UCSD-AML1 (cell line): ENCODE measurements around the gene TMEM45A.
A peak's percentile ranks its signal among the peaks of the same experiment; 100 is the strongest.
"Not testable (repeated sequence)": the region's sequence is repeated elsewhere in the genome, so short reads cannot be mapped to it uniquely, and the experiment has no call there.

Source experiments
- DNase-seq: peaks from one replicate; lab custom pipeline; 2025; ENCODE audit not compliant: unreplicated experiment; lab: John Stamatoyannopoulos, UW

The TMEM45A gene, protein sequence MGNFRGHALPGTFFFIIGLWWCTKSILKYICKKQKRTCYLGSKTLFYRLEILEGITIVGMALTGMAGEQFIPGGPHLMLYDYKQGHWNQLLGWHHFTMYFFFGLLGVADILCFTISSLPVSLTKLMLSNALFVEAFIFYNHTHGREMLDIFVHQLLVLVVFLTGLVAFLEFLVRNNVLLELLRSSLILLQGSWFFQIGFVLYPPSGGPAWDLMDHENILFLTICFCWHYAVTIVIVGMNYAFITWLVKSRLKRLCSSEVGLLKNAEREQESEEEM

DNA sequence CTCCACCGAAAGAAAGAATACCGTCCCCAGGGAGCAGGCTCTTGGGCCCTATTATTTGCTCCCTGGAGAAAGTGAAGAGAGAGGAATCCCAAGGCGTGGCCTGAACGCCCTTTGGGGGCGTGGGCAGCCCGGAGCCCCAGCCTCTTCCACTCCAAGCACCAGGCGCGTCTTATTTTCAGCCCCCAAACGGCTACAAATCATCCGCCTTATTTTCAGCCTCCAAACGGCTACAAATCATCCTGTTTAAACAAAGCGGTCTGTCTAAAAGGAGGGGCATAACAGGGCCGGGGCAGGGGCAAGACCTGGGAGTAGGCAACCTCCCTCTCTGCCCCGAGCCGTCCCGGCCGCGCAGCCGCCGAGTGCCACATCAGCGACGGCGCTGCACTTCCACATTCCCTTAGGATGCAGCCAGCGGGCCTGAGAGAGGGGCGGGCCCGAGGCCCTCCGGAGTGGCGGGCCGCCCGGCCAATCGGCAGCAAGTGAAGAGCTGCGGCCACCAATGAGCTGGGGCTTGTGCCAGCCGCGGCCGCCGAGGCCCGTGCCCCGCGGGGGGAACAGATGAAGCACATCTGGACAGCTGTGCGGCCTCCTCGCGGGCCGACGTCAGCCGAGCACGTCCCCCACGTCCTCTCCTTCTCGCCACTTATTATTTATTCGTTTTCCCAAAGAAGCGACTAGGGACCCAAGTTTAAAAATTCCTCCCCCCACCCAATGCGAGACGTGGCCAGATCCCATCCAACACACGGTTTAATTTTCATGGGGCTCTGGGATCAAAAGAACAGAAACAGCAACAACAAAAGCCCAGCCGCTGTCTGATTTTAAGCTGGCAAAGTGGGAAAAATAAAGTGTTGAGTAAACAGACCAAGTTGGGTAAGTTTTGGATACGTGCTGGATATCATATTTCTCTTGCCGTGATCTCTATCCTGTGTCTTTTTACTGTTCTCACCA is at the start of gene TMEM45A:
Gene TMEM45A (plus strand): TSS at position 561 of the 948 bp plus-strand sequence. CDS start 62,593 bp downstream, outside the sequence.
- DNase-seq: peak; percentile 94

DNA sequence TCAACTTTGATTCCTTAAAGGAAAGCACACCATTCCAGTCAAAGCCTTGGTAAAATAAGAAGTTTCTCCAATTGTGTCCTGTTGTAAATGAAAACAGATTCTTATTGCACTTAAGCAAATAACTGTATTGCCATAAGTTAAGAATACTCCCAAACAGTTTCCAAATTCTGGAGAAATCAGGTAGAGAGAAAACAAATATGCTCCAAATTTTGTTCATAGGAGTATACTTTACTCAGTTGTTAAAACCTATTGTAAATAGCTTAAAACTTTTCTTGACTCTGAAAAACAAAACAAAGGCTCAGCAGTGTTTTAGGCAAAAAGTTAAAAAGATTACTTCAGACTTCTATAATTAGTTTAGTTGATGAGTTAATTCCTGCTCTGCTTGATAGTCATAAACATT is 48.7 kb upstream of the TMEM45A start:
- DNase-seq: no peak

DNA sequence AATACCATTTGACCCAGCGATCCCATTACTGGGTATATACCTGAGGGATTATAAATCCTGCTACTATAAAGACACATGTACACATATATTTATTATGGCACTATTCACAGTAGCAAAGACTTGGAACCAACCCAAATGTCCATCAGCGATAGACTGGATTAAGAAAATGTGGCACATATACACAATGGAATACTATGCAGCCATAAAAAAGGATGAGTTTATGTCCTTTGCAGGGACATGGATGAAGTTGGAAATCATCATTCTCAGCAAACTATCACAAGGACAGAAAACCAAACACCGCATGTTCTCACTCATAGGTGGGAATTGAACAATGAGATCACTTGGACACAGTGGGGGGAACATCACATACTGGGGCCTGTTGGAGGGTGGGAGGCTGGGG is 45.4 kb upstream of the TMEM45A start:
- DNase-seq: not testable (repeated sequence)

DNA sequence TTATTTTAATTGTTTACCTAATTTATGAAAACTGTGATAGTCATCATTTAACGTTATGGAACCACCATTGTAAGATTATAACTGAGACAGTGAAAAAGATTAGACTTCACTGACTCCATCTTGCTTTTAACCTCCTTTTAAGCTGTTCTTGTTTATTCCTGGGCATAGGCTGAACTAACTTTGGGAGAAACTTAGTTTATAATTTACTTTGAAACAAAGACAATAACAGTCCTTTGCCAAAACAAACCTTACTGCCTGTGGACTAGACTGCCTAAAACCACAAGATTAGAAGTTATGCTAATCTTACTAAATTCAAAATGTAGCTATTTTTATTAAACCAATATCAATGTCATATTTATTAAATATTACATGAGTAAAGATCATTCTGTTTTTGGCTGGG is 44.3 kb upstream of the TMEM45A start:
- no peak for DNase-seq

DNA sequence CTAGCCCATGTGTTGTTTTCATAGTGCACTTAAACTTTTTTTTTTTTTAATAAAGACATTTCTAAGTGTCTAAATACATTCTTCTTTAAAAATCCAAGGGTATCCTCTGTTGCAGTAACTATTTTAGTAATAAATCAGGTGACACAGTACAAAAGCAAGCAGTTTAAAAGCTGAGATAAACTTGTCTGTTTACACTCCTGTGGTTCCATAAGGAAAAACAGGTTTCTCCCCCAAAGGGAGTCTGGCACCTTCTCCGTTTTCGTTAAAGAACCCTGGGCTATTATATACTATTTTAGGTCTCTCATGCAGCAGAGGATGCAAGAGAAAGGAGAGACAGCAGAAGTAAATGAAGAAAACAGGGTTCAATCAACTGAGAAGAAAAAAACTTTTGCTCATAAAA is 43.2 kb upstream of the TMEM45A start:
- DNase-seq: no peak

DNA sequence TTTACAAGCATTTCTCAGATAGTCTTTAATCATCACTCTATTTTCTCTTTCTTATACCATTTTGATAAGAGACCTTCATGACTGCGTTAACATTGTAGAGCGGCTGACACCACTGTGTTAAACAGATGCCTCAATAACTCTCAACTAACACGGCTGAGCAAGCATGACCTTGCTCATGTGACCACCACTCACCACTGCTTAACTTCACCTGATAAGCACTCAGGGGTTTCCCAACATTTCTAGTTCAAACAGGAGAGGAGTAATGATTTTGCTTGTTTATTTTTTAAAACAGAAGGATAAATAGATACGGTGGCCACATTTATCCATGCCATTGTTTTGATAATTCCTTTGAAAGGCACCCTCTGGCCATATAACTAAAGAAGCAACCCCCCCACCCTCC is 37.7 kb upstream of the TMEM45A start:
- no peak for DNase-seq

DNA sequence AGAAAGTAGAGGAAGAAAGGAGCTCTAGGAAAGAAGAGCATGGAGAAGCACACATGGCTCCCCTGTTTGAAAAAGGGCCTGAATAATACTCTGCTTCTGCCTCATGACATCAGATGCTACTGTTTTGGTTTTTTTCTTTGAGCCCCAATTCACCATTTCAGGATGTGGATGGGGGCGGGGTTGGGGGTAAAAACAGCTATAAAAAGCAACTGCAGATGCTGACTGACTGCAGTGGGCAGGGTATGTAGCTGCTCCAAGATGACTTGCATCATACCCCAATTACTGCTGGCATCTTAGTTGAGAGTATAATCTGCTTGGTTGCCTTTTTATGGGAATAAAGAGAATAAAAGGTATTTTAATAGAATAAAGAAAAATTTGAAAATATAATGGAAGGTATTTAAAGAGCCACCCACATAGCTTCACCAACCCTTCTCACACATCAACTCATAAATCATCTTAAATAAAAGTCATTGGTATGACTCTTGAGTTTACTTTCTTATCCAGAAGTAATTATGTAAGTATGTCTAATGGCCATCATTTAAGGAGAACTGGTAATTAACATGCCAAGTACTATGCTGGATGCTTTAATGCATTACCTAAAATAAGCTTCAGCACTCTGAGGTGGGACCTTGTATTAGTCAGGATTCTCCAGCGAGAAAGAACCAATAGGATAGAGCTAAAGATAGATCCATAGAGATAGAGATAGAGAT is 36.4 kb upstream of the TMEM45A start:
- no peak for DNase-seq

DNA sequence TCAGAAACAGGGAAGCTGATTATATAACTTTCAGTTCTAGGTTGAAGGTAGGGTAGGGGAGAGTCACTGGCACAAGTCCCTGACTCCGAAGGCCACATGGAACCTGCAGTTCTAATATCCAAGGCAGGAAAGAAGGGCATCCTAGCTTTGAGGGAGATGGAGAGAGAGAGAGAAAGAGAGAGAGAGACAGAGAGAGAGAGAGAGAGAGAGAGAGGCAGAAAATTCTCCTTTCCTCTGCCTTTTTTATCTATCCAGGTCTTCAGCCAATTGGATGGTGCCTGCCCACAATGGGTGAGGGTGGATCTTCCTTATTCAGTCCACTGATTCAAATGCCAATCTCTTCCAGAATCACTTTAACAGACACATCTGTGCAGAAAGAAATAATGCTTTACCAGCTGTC is 35.7 kb upstream of the TMEM45A start:
- no peak for DNase-seq

DNA sequence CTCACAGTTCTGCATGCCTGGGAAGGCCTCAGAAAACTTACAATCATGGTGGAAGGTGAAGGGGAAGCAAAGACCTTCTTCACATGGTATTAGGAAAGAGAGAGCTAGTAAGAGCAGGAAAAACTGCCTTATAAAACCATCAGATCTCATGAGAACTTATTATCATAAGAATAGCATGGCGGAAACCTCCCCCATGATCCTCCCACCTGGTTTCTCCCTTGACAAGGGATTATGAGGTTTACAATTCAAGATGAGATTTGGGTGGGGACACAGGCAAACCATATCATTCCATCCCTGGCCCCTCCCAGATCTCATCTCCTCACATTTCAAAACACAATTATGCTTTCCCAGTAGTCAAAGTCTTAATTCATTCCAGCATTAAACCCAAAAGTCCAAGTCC is 34.6 kb upstream of the TMEM45A start:
- no peak for DNase-seq

DNA sequence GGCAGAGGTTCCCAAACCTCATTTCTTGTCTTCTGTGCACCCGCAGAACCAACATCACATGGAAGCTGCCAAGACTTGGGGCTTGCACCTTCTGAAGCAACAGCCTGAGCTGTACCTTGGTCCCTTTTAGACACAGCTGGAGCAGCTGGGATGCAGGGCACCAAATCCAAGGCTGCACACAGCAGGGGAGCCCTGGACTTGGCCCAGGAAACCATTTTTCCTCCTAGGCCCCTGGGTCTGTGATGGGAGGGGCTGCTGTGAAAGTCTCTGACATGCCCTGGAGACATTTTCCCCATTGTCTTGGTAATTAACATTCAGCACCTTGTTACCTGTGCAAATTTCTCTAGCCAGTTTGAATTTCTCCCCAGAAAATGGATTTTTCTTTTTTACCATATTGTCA is 33.6 kb upstream of the TMEM45A start:
- DNase-seq: no peak

DNA sequence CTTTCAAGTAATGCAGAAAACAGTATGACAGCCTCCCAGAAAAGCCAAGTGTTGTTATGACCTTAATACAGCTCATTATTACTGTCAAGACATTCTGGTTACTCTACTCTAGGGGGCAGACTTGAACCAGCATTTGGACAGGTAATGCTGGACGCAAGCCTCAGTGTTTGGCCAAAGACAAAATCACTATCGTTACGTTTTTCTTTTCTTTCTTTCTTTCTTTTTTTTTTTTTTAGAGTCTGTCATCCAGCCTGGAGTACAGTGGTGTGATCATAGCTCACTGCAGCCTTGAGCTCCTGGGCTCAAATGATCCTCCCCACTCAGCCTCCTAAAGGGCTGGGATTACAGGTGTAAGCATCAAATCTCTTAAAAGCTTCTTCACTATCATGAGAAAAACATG is 29.4 kb upstream of the TMEM45A start:
- DNase-seq: no peak

DNA sequence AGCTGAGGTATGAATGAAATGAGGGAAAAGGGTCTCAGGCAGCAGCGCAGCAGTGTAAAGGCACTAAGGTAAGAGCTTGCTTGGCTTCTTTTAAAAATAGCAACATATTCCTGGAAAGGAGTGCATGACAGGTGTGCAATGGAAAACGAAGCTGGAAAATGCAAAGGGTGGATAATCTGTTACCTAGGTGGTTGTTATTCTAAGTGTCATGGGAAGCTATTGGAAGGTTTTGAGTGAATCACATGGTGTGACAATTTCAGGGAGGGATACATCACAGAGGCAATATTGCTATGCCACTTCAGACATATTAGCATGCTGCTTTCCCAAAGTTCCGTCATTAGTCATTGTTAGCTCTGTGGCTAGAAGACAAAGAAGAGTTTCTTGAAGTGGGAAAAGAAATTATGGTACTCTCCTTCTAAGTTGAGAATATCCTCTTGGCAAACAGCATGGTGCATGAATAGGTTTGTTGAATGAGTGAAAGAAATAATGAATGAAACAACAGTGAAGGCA is 28.7 kb upstream of the TMEM45A start:
- no peak for DNase-seq

DNA sequence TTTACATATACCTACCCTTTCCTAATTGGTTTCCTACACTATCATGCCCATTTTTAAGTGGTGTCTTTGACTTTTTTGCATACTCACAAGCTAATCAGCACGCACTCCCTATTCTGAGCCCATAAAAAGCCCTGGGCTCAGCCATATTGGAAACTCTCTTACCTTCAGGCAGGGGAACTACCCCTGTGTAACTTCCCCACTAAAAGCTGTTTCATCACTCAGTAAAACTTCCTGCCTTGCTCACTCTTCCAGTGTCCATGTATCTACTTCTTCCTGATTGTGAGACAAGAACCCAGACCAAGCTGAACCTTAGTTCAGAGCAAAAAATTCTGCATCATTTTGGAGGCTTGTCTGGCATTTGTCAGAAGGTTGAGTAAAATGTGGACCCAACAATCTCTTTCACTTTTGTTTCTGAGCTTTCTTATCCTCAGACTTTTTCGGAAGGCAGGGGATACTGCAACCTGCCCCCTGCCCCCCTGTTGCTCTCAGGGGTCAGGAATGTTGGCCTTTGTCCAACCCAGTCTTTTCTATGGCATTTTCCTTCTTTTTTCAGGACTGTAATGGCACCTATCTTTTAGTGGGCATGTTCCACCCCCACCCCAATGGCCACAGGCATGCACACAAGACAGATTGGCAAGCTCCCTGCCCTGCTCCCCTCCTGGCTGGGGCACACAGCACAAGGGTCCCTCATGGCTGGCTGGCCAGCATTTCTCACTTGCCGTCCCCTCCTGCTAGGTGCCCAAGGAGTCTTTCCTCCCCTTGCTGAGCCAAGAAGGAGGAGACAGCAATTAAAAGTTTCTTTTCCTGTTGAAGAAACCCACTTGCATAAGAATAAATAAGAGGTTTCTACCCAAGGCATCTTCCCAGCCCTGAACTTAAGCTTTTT is 26.3 kb upstream of the TMEM45A start:
- DNase-seq: no peak

DNA sequence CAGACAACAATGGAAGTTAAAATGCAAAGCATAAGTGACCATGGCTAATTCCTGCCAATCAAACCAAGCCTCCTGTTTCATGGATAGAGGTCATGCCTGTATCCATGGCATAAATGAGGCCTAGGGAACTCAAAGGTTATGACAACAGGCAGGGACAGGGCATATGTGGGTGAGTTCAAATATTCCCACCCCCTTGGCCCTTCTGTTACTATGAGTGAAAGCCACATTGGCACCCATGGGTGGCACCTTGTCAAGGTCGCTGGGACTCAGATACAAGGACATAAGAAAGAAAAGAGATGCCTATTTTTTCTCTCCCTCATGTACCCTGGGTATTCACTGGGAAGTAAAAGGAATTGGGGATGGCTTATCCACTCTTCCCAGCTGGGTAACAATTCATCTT is 25.3 kb upstream of the TMEM45A start:
- DNase-seq: no peak

DNA sequence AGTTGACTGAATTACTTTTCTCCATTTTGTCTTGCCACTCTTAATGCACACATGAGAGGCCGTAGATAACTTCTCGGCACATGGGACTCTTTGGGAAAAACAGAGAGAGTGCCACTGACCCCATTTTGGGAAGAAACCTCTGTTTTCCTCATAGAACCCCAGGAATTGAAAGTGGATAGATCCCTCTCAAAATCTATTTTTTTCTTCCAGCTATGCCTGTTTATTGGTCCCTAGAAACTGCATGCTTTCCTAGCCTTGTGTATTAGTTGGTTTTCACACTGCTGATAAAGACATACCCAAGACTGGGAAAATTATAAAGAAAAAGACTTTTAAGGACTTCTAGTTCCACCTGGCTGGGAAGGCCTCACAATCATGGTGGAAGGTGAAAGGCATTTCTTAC is 23.7 kb upstream of the TMEM45A start:
- no peak for DNase-seq

DNA sequence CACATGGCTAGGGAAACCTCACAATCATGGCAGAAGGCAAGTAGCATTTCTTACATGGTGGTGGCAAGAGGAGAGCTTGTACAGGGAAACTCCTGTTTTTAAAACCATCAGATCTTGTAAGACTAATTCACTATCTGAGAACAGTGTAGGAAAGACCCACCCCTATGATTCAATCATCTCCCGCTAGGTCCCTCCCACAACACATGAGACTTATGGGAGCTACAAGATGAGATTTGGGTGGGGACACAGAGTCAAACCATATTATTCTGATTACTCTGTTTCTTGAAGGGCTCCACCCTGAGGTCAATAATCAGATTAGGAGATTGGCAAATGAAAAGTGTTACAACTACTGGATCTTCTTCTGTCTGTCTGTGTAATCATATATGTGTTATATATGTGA is 21.5 kb upstream of the TMEM45A start:
- no peak for DNase-seq

DNA sequence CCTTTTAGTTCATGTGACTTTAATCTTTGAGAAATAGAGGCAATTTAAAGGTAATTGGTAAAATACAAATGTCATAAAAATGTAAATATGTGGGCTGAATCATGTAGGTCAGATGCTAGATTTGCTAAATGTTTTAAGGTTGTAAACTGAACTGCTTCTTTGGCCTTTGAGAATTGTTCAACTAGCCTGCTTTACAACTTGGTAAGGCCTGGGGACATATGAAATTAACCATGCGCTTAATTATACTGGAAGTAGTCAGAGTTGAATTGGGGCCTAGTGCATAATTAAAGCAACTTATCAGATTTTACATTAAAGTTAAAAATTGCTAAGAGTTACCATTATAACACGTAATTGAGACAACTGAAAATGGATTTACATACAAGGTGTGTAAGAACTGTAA is 21.0 kb upstream of the TMEM45A start:
- DNase-seq: no peak

DNA sequence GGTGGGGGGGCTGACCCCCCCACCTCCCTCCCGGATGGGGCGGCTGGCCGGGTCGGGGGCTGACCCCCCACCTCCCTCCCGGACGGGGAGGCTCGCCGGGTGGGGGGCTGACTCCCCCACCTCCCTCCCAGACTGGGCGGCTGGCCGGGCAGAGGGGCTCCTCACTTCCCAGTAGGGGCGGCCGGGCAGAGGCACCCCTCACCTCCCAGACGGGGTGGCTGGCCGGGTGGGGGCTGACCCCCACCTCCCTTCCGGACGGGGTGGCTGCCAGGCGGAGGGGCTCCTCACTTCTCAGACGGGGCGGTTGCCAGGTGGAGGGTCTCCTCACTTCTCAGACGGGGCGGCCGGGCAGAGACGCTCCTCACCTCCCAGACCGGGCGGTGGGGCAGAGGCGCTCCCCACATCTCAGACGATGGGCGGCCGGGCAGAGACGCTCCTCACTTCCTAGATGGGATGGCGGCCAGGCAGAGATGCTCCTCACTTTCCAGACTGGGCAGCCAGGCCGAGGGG is 14.5 kb upstream of the TMEM45A start:
- not testable (repeated sequence) for DNase-seq

DNA sequence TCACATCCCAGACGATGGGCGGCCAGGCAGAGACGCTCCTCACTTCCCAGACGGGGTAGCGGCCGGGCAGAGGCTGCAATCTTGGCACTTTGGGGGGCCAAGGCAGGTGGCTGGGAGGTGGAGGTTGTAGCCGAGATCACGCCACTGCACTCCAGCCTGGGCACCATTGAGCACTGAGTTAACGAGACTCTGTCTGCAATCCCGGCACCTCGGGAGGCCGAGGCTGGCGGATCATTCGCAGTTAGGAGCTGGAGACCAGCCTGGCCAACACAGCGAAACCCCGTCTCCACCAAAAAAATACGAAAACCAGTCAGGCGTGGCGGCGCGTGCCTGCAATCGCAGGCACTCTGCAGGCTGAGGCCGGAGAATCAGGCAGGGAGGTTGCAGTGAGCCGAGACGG is 13.9 kb upstream of the TMEM45A start:
- not testable (repeated sequence) for DNase-seq

DNA sequence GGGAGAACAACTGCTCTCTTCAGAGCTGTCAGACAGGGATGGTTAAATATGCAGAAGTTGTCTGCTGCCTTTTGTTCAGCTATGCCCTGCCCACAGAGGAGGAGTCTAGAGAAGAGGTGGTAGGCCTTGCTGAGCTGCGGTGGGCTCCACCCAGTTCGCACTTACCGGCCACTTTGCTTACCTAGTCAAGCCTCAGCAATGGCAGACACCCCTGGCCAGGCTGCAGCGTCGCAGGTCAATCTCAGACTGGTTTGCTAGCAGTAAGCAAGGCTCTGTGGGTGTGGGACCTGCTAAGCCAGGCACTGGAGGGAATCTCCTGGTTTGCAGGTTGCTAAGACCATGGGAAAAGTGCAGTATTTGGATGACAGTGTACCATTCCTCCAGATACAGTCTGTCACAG is 12.3 kb upstream of the TMEM45A start:
- DNase-seq: no peak
